T follicular helper cell (primary cell): Measurements from ENCODE around the gene RUSF1.
"Not testable (repeated sequence)": the region's sequence is repeated elsewhere in the genome, so short reads cannot be mapped to it uniquely, and the experiment has no call there.

Source experiments
- DNase-seq: peaks from one replicate; pipeline ENCODE4 v3.0.0-alpha.2; 2020; ENCODE audit warnings: low read depth

RUSF1 gene

DNA sequence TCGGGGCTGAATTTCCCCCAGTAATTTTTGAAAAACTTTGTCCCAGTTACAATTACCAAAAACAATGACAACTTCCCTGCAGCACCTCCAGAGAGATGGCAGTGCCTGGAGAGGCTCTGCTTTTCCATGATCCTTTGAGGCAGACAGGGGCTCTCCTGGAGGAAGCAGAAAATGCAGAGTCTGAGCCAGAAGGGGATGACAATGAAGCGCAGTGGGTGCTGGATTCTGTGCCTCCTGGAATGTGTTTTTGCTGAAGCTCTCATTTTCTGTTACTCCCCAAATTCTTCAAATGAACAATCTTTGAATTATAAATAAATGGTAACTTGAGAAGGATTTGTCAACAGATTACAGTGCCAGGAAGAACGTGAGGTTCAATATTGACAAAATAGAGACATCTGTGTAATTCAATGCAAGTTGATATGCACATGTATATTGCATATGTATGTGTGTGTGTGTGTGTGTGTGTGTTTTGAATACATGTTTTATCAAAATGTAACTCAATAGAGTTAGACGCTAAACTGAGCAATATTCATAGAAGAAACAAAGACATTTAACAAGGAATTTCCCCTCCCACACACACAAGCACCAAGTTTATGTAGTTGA, 9.7 kb upstream of the RUSF1 start:
- DNase-seq: no peak

DNA sequence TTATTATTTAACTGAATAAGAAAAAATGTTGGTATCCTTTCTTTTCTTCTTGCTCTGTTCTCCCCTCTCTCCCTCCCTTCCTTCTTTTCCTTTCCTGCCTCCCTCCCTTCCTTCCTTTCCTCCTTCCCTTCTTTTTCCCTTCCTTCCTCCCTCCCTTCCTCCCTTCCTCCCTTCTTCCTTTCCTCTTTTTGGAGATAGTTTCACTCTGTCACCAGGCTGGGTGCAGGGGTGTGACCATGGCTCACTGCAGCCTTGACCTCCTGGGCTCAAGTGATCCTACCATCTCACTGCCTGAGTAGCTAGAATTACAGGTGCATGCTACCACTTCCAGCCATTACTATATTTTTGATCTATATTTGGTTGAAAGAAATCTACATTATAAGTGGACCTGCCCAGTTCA, 5.7 kb upstream of the RUSF1 start:
- DNase-seq: no peak

DNA sequence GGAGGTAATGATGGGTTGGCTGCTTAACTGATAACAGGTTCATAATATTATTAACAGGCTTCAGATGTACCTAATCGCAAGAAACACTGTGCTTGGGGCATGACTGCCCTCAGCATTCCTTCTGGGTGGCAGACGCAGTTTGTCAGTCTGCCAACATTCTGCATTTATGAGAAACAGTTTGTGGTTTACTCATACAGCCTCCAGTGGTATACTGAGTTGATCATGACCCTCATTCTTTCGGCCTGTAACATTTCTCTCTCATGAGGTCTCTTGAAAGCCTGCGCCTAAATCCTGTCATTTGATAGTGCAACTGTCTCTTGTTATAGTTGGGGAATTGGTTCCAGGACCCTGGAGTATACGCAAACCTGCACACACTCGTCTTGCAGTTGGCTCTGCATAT, 4.9 kb upstream of the RUSF1 start:
- DNase-seq: no peak

DNA sequence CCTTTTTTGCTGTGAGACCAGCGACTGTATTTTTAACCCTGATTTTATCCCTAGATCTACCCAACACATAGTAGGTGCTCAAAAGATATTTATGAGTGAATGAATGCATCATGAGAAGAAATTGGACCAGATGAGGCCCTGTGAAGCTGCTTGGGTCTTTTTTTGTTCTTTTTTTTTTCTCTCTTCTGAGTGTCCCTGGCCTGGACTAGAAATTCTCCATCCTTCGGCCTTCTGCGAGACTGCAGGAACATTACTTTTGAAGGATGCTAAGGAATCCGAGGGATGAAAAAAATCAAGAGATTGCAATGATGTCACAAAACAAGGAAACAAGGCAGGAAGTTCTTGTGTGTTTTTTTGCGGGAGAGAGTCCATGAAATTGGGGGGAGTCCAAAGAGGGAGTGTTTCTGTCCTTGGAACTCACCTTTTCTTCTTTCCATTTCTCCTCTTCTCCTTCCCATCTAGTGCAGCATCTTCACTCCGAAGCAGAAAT, 560 bp upstream of the RUSF1 start:
- no peak for DNase-seq

DNA sequence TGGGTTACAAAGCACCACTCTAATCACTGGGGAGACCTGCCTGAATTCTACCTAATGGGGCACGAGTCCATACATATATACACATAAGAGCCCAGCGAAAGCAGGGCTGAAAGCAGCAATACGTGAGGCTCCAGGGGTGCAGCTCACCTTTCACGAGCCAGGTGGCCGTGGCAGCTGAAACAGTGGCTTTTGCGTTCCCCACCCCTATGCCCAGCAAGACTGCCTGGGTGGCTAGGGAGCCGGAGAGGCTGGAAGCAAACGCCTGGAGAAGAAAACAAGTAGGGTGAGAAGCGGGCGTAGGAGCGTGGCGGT, 618 bp downstream of the RUSF1 start:
- no peak for DNase-seq

DNA sequence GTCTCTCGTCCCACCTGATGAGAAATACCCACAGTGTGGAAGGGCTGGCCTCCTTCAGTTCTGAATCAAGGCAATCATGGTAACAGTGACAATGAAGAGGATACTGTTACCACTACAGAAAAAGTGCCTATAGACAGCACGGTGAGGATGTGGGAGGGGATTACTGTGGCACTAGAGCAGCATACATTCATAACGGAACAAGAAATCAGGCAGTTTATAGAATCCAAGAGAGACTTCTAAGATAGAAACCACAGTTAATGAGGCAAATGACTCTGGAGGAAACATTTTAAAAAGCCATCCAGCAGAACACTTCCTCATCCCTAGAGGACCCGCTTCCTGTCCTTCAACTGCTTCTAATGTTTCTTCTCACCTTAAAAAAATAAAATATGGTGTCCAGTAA, 2.7 kb downstream of the RUSF1 start:
- DNase-seq: no peak

DNA sequence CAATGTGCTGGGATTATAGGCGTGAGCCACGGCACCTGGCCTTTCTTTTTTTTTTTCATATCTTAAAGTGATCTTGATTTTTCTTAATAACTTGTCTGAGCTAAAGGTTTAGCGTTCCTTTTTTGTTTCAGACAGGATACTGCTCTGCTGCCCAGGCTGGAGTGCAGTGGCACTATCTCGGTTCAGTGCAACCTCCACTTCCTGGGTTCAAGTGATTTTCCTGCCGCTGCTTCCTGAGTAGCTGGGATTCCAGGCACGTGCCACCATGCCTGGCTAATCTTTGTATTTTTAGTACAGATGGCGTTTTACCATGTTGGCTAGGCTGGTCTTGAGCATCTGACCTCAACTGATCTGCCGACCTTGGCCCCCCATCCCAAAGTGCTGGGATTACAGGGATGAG, 4.0 kb downstream of the RUSF1 start:
- DNase-seq: no peak

DNA sequence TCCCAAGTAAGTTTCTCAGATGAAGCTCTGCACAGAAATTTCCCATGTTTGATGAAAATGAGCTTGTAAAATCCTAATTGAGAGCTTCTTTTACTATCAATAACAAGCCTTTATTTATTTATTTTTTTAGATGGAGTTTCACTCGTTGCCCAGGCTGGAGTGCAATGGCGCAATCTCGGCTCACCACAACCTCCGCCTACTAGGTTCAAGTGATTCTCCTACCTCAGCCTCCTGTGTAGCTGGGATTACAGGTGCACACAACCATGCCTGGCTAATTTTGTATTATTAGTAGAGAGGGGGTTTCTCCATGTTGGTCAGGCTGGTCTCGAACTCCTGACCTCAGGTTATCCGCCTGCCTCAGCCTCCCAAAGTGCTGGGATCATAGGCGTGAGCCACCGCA, 4.6 kb downstream of the RUSF1 start:
- not testable (repeated sequence) for DNase-seq

DNA sequence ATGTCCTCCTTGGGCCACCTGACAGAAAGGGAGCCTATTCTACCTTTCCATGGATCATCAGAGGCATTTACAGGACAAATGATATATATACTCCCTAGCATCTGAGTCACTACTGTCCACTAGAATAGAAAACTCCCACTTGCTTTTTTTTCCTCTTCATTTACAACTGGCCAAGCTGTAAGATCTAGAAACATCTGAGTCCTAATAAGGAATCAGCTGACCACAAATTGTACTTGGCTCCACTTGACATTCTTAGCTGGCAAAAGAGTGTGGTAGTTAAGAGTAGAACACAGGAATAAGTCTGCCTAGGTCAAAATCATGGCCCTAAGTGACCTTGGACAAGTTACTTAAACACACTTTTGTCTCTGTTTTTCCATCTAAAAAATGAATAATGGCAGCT, 5.2 kb downstream of the RUSF1 start:
- no peak for DNase-seq

DNA sequence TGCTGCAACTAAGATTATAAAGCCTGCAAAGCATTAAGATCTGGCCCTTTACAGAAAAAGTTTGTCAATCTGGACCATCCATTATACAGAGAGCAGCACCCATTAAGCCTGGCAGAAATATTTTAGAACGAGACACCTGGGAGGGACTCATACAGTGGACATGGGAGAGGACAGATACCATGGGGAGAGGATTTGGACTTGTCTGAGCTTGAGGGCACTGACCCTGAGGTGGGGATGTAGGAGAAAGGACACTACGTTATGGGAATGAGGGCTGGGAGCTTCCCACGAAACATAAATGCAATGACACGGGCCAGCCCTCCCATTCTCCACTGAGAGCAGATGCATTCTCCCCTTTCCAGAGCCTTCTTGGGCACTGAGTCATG, 6.2 kb downstream of the RUSF1 start:
- DNase-seq: no peak

DNA sequence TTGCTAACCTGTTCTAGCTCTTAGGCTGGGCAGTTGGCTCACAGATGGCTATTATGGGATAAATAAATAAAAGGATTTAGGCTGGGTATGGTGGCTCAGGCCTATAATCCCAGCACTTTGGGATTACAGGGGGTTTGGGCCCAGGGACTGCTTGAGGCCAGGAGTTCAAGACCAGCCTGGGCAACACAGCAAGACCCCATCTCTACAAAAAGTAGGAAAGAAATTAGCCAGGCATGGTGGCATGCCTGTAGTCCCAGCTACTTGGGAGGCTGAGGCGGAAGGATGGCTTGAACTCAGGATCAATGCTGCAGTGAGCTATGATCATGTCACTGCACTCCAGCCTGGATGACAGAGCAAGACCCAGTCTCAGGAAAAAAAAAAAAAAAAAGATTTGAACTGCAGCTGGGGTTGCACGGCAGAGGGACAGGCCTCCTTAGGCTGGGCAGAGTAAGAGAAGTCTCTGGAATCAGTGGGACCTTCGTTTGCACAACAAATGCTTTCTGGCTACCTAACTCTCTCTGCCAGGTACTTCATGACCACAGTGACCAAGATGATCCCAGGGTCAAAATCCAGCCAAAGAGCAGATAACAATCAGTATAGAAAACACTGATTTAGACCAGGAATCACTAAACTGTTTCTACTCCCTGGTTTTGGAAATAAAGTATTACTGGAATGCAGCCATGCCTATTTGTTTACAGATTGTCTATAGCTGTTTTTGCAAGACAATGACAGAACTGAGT, 6.8 kb downstream of the RUSF1 start:
- DNase-seq: no peak

DNA sequence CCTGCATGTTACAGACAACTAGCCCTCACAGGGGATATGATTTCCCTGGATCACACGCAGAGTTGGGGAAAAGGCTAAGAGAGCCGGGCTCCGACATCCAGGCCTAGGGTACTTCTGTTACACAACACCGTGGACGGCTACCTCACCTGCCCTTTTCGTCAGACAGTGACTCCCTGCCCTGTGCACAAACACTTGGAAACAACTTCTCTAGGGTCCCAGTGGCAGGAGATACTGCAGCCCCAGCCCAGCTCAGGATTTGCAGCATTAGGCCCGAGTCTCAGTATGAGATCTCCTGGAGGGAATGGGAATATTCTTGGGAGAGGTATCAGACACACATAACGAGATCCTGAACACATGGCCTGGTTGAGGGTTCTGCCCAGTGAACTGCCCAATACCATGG, 8.3 kb downstream of the RUSF1 start:
- DNase-seq: no peak

DNA sequence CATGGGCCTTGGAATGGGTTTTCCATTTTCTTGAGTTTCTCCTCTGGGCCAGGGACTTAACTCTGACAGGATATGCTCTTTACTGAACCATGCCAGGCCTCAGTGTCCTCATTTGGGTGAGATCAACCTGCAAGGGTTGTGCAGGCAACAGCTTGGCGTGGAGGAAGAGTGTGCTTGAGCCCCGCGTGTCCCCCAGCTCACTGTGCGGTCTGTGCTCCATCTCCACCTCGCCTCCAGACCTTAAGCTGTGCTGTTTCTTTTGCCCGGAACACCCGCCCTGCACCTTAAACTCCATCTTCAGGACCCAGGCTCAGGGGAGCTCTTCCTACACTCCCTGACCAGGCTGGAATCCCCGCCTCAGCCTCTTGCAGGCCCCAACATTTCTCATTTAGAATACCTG, 9.7 kb downstream of the RUSF1 start:
- DNase-seq: no peak

DNA sequence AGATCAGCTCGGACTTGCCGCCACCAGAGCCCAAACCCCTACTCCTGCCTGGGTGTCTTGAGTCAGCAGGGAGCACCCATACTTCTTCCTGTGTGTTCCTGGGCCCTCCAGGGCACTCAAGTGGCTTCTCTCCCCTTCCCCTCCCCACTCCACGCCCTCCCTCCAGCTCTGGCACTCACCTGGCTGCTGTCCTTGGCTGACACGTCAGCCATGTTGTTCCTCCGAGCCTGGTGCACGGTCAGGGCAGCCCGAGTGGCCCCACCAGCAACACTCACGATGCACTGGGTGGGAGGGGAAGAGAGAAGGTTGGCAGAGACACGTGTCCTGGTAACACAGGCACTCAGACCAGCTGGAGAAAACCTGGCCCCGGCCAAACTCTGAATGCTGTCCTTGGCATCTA, 11.5 kb downstream of the RUSF1 start:
- no peak for DNase-seq

DNA sequence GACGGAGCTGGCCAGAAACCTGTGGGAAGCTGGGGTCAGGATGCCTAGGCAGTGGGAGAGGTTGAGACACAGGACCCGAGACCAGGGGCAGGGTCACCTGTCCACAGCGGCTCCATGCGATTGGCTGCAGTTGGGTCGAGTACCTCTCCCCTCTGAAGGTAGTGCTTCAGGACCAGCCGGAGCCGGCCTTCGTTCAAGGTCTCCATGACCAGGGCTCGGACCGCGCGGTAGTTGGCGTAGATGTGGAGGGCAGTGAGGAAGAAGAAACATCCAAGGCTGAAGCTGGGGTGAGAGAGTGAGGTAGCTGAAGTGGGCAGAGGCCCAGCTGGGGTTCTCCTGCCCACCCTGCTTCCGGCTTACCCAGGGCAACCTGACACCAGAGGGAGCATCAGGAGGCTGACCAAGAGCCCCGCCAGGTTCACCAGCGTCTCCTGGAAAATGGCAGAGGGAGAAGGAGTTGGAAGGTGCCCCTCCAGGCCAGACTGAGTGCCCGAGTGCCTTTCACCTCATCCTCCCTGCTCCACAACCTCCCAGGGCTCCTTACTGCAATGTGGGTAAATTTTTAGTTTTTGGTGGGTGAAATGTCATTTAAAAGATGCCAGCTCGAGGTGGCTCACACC, 14.6 kb downstream of the RUSF1 start:
- DNase-seq: no peak

DNA sequence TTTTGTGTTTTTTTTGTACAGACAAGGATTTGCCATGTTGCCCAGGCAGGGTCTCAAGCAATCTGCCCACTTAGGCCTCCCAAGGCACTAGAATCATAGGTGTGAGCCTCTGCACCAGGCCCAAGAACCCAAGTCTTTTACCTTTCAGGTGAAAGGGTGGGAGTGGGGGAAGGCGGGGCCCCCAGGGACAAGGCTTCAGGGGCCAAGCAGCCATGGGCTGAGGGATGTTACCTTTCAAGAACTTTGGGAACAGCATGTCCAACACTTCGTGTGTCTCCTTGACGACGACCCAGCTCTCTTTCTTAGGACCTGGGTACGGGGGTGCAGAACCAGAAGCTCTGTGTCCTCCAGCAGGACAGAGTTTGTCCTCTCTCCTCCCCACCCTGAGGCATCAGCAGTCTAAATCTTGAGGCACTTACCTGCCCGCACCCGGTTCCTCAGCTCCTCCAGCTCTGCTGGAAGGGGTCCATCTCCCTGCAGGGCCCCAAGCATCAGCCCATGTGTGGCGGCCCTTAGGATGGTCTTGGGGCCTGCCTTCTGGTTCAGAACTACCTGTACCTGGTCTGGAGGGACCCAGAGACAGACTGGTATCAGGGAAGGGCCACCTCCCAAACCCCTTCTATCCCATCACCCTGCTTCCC, 16.3 kb downstream of the RUSF1 start:
- no peak for DNase-seq

DNA sequence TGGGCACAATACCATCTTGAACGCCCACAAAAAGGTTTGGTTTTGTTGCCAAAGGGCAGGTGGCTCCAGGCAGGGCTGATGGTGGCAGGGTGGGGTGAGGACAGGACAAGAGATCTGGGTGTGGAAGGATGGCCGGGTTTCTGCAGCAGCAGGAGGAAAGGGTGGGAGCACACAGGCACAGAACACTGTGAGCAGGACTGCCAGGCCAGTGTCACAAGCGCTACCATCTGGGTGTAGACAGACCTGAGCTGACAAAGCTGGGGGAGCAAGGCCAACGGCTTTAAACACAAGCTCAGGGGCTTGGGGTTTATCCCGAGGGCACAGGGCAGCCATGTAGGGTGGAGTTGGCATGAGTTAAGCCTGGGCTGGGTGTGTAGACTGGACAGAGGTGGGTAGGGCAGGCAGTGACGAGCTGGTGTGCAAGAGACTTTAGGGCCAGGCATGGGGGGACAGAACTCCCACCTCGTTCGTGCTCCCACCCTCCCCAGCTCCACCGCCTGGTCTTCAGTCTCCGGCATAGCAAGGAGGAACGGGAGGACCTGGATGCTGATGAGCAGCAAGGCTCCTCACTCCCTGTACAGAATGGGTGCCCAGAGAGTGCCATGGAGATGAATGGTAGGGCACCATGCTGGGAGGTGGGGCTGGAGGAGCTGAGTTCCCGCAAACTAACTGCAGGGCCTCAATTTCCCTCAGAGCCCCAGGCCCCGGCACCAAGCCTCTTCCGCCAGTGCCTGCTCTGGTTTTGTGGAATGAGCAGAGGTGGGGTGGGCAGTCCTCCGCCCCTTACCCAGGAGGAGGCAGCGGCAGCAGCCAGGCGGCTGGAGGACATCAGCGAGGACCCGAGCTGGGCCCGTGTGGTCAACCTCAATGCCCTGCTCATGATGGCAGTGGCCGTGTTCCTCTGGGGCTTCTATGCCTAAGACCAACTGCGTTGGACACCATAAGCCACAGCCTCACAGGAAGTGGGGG, 18.3 kb downstream of the RUSF1 start:
- DNase-seq: no peak

DNA sequence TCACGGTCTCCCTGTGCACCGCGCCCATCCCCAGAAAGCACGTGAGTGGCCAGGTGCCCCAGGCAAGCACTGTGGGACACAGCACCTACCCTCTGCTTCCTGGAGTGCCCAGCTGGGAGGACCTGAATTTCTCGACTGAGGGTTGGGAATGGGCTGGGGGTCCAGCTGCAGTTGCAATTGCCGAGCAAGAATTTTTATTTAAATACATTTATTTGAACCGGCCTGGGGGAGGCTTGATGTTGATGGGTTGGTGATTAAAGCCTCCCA, 19.0 kb downstream of the RUSF1 start:
- no peak for DNase-seq

DNA sequence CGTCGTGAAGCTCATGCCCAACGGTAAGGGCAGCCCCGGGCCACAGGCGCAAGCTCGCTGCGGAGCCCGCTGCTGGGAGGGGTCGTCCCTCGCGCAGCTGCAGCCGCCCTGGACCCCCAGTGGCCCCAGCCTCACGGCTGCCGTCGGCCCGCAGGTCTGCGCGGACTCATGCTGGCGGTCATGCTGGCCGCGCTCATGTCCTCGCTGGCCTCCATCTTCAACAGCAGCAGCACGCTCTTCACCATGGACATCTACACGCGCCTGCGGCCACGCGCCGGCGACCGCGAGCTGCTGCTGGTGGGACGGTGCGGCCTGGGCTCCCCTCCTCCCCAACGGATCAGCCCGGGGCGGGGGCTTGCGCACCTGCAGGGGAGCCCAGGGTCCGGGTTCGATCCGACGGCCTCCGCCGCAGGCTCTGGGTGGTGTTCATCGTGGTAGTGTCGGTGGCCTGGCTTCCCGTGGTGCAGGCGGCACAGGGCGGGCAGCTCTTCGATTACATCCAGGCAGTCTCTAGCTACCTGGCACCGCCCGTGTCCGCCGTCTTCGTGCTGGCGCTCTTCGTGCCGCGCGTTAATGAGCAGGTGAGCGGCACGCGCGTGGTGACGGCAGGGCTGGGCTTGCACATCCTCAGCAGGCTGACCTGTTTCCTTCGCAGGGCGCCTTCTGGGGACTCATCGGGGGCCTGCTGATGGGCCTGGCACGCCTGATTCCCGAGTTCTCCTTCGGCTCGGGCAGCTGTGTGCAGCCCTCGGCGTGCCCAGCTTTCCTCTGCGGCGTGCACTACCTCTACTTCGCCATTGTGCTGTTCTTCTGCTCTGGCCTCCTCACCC, 19.5 kb downstream of the RUSF1 start:
- DNase-seq: no peak

DNA sequence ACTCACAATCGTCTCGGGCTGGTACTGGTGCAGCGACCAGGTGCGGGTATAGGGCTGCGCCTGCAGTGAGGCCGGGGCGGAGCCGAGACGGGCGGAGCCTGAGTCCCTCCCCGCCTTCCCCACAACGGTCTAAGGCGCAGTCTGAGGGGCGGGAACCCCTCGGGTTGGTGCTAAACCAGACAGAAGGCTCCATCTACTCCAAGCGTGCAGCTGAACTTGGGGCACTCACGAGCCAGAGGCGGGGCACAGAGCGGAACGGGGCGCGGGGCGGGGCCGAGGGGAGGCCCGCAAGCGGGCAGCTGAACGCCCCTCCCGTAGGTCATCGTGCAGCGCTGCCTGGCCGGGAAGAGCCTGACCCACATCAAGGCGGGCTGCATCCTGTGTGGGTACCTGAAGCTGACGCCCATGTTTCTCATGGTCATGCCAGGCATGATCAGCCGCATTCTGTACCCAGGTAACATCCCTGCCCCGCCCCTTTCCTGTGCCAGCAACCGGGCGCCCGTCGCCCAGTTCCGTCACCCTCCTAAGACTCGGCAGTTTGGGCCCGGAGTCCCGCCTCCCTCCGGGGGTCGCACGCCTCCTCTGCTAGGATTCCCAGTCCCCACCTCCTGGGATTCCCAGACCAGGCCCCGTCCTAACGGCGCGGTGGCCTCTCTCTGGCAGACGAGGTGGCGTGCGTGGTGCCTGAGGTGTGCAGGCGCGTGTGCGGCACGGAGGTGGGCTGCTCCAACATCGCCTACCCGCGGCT, 20.3 kb downstream of the RUSF1 start:
- DNase-seq: peak; percentile 71
